ENCODE data around the gene PSMB3. TPM values are rescaled to one million over a fixed set of nuclear protein-coding genes. Genes with fewer than 3 reads are reported as not detected.
A peak's percentile ranks its signal among the peaks of the same experiment; 100 is the strongest.

Gene PSMB3
- total RNA-seq, 1 experiment from 2014 or later: 273 TPM

GRCh38 chr17:38748149-38748891 lies 4.2 kb upstream of the PSMB3 start, which contains the start of gene PCGF2:
Gene PCGF2, minus strand, starts transcription at chr17:38748336. Its CDS starts 7,934 bp downstream, at chr17:38740402.
- Mint-ChIP-seq H3K27ac (peak within 1 kb of the TSS; percentile 68; the same call in 1 of the 2 replicates), H3K4me1 (peaks cover 44% of the 10 kb centered on the region), H3K27me3 (ENCODE audit: low read depth) (peaks cover 2% of the 10 kb centered on the region), H3K9me3 (no peaks in the 10 kb centered on the region), H3K36me3 (peaks cover 5% of the 10 kb centered on the region), H3K4me3 (peak within 1 kb of the TSS; percentile 97)
- ChIA-PET CTCF (interaction anchor here (4.4 kb wide), 1 partner anchor 13 kb away, joined by 45 read pairs; no protein-coding TSS in a partner anchor), POLR2A (interaction anchor here (1.6 kb wide), 1 partner anchor 43 kb away, joined by 6 read pairs; the partner anchor contains the start of gene MLLT6)
- DNase-seq (ENCODE audit: low spot score): peak; percentile 96
- peak; percentile 4 for ATAC-seq
- TF ChIP-seq USF2 (CRISPR knock-in tag; IDR thresholded peaks at IDR 0.05) (peak; percentile 91), USF1 (CRISPR knock-in tag; IDR thresholded peaks at IDR 0.05) (peak; percentile 87), ZNF219 (CRISPR knock-in tag; IDR thresholded peaks at IDR 0.05; ENCODE audit: borderline replicate concordance) (0 out of 2 replicates have a peak, but pooled peaks have one; percentile 9), TEAD1 (CRISPR knock-in tag; IDR thresholded peaks at IDR 0.05) (peak; percentile 66; the same call in 1 of the 2 replicates), ZNF281 (CRISPR knock-in tag; IDR thresholded peaks at IDR 0.05) (0 out of 2 replicates have a peak, but pooled peaks have one; percentile 10), ZNF512 (CRISPR knock-in tag; IDR thresholded peaks at IDR 0.05; ENCODE audit: borderline replicate concordance) (no peak), STAT6 (CRISPR knock-in tag; conservative IDR thresholded peaks at IDR 0.05; ENCODE audit: low read depth) (no peak), ETV6 (CRISPR knock-in tag; IDR thresholded peaks at IDR 0.05) (0 out of 2 replicates have a peak, but pooled peaks have one; percentile 39), SP1 (CRISPR knock-in tag; conservative IDR thresholded peaks at IDR 0.05) (peak; percentile 37; the same call in 1 of the 2 replicates)

GRCh38 chr17:38748892-38749222 lies 3.7 kb upstream of the PSMB3 start:
- H3K9me3 Mint-ChIP-seq: no peaks in the 10 kb centered on the region
- POLR2A ChIA-PET: interaction anchor here (0.6 to 1.6 kb wide), 3 partner anchors 29 to 424 kb away, joined by 3 to 6 read pairs (median 4); partner anchors contain the start of gene MLLT6
- H3K4me3 Mint-ChIP-seq: peak overlapping the region; percentile 97
- CTCF ChIA-PET: interaction anchor here (0.9 to 4.4 kb wide), 2 partner anchors 14 to 191 kb away, joined by 3 to 45 read pairs; no protein-coding TSS in a partner anchor
- ATAC-seq (no peak), DNase-seq (ENCODE audit: low spot score) (peak; percentile 31)
- no peak for TF ChIP-seq GABPB1 (CRISPR knock-in tag; IDR thresholded peaks at IDR 0.05)
- TF ChIP-seq ZNF423 (CRISPR knock-in tag; IDR thresholded peaks at IDR 0.05): peak; percentile 32; the same call in 1 of the 2 replicates
- H3K27me3 Mint-ChIP-seq (ENCODE audit: low read depth): peaks cover 2% of the 10 kb centered on the region
- H3K4me1 Mint-ChIP-seq: peaks cover 42% of the 10 kb centered on the region
- H3K36me3 Mint-ChIP-seq: peaks cover 6% of the 10 kb centered on the region
- H3K27ac Mint-ChIP-seq: no peak overlapping the region

All from WTC11 (cell line).